ENCODE data around the gene PCP4. TPM values are rescaled to one million over a fixed set of nuclear protein-coding genes. Genes with fewer than 3 reads are reported as not detected.

The PCP4 gene
- total and polyA plus RNA-seq, 7 donors, result 0.06 TPM; not detected in 6

DNA sequence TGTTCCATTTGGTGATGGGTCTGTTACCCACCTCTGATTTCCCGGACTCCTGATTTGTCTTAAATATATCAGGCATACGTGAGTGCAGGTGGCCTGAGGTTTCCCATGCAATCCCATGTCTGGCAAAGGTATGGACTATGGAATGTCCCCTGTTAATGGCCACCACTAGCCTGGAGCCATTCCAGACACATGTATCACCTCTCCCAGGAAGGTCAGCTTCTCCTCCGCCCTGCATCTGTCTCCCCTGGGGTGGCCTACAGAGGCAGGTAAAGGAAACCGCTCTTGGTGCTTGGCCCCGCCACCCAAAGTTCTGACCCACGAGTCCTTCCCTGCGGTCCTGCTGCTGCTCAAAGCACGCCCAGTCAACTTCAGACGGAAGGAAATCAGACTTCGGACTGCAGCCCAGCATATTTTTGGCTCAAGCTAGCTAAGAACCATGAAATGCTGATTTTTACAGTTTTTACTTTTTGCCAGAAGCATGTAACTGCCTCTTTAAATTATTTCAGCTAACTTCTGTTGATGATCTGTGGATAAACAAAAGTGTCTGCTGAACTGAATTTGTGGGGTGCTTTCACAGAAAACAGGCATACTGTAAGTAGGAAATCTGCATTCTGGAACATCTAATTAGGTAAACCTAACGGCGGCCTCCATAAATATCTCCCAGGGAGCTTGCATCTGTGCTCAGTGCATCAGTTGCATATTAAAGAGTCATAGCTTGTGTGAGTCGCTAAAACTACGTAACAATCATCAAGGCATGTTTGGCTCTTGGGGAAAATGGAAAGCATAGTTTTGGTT lies 105.9 kb downstream of the PCP4 start:
- Histone ChIP-seq H3K4me3 (no peak overlapping the region), H3K9me3 (no peaks in the 10 kb centered on the region), H3K4me1 (no peaks in the 10 kb centered on the region), H3K36me3 (ENCODE audit: insufficient read depth in 1 of 2, low read depth in 1 of 2) (no peaks in the 10 kb centered on the region), H3K27ac (no peak overlapping the region), H3K27me3 (ENCODE audit: insufficient read depth in 3 of 3, low read length in 2 of 3) (peaks cover 0 to 10% (median 3%) of the 10 kb centered on the region in 3 donors)
- TF ChIP-seq, protein P1, sequence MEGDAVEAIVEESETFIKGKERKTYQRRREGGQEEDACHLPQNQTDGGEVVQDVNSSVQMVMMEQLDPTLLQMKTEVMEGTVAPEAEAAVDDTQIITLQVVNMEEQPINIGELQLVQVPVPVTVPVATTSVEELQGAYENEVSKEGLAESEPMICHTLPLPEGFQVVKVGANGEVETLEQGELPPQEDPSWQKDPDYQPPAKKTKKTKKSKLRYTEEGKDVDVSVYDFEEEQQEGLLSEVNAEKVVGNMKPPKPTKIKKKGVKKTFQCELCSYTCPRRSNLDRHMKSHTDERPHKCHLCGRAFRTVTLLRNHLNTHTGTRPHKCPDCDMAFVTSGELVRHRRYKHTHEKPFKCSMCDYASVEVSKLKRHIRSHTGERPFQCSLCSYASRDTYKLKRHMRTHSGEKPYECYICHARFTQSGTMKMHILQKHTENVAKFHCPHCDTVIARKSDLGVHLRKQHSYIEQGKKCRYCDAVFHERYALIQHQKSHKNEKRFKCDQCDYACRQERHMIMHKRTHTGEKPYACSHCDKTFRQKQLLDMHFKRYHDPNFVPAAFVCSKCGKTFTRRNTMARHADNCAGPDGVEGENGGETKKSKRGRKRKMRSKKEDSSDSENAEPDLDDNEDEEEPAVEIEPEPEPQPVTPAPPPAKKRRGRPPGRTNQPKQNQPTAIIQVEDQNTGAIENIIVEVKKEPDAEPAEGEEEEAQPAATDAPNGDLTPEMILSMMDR (IDR thresholded peaks at IDR 0.05), result no peak
- no peak for DNase-seq
- intact Hi-C loops (cut with DNase I), result no loop called here
- ATAC-seq, result no peak
- WGBS, 3 donors, result 21 to 40% (median 25%) methylated on average over 14 of the region's 14 CpGs

DNA sequence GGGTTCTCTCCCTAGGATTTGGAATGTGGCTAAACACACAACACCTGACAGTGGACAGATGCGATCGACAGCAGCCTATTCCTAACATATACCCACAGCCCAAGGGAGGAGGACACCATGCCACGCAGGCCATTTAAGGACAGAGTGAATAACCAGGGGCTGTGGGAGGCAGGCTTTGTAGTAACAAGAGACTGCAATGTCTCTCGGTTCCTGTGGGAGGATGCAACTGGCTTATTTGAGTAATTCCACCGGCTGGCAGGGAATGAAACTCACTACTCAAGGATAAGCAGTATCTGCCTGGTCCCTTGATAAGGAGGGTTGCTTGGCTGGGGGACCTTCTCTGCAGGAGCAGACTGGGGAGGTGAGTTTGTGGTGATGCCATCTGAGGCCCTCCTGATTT lies 109.6 kb downstream of the PCP4 start:
- WGBS, 3 donors, result 59 to 65% (median 60%) methylated on average over 5 of the region's 5 CpGs
- H3K4me3 ChIP-seq, result no peak overlapping the region
- DNase-seq, result no peak
- TF ChIP-seq, protein P1 (IDR thresholded peaks at IDR 0.05), result no peak
- no peaks in the 10 kb centered on the region for H3K36me3 ChIP-seq (ENCODE audit: insufficient read depth in 1 of 2, low read depth in 1 of 2)
- ATAC-seq, result no peak
- H3K27ac ChIP-seq, result no peak overlapping the region
- peaks cover 0 to 10% (median 3%) of the 10 kb centered on the region in 3 donors for H3K27me3 ChIP-seq (ENCODE audit: insufficient read depth in 3 of 3, low read length in 2 of 3)
- no peaks in the 10 kb centered on the region for H3K9me3 ChIP-seq
- intact Hi-C loops (cut with DNase I), result no loop called here
- no peaks in the 10 kb centered on the region for H3K4me1 ChIP-seq

Other genes with a start within 250 kb of the PCP4 start
- gene IGSF5, start 122.3 kb upstream of the PCP4 start, total RNA-seq, result not detected
- gene IGSF5, start 122.3 kb upstream of the PCP4 start, polyA plus RNA-seq, result not detected